BE2C (cell line): ENCODE data around the gene MASP1.

Source experiments
- DNase-seq: peaks from one replicate; pipeline ENCODE4 v3.0.0-alpha.2; 2020
- H3K27me3 ChIP-seq: fragments of 250-450 bp; sonication (Bioruptor Pico); 2 replicates; pipeline ENCODE4 v1.5.1; 2020; ENCODE audit warnings: mild to moderate bottlenecking
- H3K36me3 ChIP-seq: fragments of 250-450 bp; sonication (Bioruptor Pico); 2 replicates; pipeline ENCODE4 v1.5.1; 2020; ENCODE audit warnings: mild to moderate bottlenecking
- H3K4me1 ChIP-seq: fragments of 250-450 bp; sonication (Bioruptor Pico); 2 replicates; pipeline ENCODE4 v1.5.1; 2020
- H3K4me3 ChIP-seq: 2 replicates; pipeline ENCODE4 v1.5.1; 2011; ENCODE audit warnings: low read depth, low read length
- H3K9me3 ChIP-seq: fragments of 250-450 bp; sonication (Bioruptor Pico); 2 replicates; pipeline ENCODE4 v1.5.1; 2020
- TF ChIP-seq, protein P1 (sequence below): IDR thresholded peaks from 2 replicates; pipeline ENCODE4 v1.5.1; 2012; ENCODE audit warnings: mild to moderate bottlenecking, low read depth, low read length

Gene MASP1

DNA sequence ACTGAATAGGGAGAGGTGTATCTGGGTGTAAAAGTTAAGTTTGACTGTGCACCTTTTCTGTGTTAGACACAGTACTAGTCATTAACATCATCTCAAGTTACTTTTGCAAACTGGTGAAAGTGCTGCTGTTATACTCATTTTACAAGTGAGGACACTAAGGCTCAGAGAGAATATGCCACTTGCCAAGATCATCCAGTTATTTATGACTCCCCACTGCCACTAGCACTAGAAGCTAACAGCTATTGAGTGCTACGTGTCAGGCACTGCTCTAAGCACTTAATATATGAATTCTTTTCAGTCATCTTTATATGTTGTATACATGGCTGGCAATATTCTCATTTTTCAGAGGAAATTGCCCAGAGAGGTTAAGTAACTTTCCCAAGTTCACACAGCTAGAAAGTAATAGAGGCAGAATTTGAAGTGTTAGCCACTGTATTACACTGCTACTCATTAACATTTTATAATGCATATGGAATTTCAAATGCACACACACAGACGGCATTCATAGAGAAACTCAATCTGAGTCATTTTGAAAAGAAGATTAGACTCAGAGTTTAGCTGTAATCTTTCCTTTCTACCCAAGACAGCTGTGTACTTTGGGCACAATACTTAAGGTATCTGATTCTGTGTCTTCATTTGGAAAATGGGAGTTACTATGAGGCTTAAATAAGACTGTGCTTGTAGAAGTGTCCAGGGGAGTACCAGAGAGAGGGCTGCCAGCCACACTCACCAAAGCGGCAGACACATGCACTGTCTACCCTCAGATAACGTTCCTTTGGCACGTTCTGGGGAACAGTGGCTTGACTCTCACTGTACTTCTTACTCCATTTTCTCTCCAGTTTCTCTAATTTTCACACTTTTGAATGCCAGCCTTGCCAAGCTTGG is 1.3 kb upstream of the MASP1 start:
- no peak overlapping the region for H3K4me3 ChIP-seq
- DNase-seq = no peak
- TF ChIP-seq, protein P1, sequence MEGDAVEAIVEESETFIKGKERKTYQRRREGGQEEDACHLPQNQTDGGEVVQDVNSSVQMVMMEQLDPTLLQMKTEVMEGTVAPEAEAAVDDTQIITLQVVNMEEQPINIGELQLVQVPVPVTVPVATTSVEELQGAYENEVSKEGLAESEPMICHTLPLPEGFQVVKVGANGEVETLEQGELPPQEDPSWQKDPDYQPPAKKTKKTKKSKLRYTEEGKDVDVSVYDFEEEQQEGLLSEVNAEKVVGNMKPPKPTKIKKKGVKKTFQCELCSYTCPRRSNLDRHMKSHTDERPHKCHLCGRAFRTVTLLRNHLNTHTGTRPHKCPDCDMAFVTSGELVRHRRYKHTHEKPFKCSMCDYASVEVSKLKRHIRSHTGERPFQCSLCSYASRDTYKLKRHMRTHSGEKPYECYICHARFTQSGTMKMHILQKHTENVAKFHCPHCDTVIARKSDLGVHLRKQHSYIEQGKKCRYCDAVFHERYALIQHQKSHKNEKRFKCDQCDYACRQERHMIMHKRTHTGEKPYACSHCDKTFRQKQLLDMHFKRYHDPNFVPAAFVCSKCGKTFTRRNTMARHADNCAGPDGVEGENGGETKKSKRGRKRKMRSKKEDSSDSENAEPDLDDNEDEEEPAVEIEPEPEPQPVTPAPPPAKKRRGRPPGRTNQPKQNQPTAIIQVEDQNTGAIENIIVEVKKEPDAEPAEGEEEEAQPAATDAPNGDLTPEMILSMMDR = no peak
- H3K27me3 ChIP-seq = peaks cover 27% of the 10 kb centered on the region
- H3K36me3 ChIP-seq = no peaks in the 10 kb centered on the region
- H3K4me1 ChIP-seq = no peaks in the 10 kb centered on the region
- H3K9me3 ChIP-seq = no peaks in the 10 kb centered on the region

DNA sequence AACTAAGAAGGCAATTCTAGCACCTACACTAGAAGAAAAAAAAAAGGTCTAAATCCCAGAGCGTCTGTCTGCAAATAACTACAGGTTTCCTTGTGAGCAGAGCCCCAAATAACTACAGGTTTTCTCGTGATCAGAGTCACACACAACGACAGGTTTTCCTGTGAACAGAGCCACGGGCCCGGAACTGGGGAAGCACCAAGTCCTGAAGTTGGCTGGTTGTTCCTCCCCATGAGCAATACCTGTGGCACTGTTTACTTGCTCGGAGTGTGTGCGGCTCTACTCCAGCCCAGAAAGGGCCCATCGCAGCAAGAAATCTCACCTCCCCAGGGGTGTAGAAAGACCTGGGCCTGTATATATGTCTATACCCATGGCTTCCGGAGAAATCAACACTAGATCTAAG is 644 bp upstream of the MASP1 start:
- Histone ChIP-seq H3K27me3 (peaks cover 27% of the 10 kb centered on the region), H3K9me3 (no peaks in the 10 kb centered on the region), H3K36me3 (no peaks in the 10 kb centered on the region), H3K4me1 (no peaks in the 10 kb centered on the region), H3K4me3 (no peak overlapping the region)
- no peak for DNase-seq
- TF ChIP-seq, protein P1 = no peak

DNA sequence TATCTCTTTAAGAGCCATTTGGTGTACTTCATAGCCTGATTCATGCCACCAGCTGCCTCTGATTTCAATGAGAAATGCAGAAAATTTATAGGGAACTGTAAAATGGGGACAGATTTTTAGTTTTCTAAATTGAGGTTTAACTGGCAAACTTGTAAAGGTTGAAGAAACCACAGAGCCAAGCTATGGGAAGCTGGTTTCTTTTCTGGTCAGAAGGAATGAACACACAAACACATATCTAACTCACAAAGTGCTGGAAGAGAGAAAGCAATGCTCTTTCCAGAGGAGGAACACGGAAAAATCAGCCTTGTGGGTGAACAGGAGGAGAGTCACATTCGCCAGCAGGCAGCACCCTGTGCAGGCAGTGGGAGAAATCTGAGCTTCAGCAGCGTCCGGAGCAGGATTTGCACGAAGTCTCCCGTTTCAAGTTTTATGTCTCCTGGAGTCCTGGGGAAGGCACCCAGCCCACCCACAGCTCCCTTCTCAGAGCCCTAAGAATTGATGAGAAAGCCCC is 481 bp downstream of the MASP1 start:
- H3K9me3 ChIP-seq = no peaks in the 10 kb centered on the region

DNA sequence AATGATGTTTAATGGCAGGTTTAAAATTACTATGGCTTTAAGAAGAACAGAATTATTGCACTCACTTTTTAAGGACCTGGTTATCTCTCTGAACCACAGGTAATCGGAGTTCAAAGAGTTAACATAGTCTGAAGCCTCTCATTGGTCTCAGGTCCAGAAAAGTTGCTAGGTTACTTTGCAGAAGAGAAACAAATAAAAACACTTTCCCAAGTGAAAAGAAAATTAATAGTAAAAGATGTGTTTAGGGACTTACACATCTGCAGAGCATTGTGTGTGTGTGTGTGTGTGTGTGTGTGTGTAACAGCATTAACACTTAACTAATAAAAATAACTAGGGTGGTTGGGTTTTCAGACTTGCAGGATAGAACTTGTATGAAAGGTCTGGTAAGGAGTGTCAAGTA is 1.0 kb downstream of the MASP1 start:
- no peaks in the 10 kb centered on the region for H3K36me3 ChIP-seq
- no peaks in the 10 kb centered on the region for H3K9me3 ChIP-seq
- no peak for DNase-seq
- H3K4me3 ChIP-seq = no peak overlapping the region
- TF ChIP-seq, protein P1 = no peak
- no peaks in the 10 kb centered on the region for H3K4me1 ChIP-seq
- peaks cover 30% of the 10 kb centered on the region for H3K27me3 ChIP-seq

More for the DNA sequence above, 481 bp downstream of the MASP1 start:
- Histone ChIP-seq H3K27me3 (peaks cover 27% of the 10 kb centered on the region), H3K4me3 (no peak overlapping the region), H3K4me1 (no peaks in the 10 kb centered on the region), H3K36me3 (no peaks in the 10 kb centered on the region)
- TF ChIP-seq, protein P1 = no peak
- DNase-seq = no peak

DNA sequence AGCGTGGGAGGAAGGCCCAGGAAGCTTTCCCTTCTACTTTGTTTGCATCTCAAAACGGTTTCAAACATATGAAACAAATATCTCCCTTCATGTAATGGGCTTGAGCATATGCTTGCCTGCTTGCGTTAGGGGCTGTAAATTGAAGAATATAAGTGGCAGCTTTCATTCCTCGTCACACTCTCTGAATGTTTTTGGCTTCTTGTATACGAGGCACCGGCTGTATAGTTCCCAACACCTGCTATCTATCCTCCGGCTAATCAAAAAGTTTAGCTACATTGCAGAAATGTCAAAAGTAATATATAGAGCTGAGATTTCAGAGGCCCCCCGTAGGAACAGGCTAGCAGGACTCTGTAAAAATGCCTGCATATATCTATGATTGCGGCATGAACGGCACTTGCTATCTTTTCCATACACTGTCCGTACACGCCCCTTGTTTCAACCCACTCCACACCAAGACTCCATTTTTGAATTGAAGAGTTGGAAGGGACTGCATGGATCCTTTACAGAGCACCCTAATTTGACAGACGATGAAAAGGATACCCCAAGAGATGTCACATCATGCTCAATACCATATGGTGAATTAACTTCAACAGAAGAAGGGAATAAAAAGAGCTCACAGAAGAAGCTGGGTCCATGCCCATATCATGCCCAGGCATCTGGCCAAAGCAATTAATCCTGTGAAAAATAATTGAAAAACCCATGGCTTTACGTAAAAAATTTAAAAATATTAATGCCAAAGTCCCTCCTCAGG is 2.5 kb downstream of the MASP1 start:
- peaks cover 31% of the 10 kb centered on the region for H3K27me3 ChIP-seq
- no peaks in the 10 kb centered on the region for H3K36me3 ChIP-seq
- H3K4me3 ChIP-seq = no peak overlapping the region
- no peak for DNase-seq
- no peaks in the 10 kb centered on the region for H3K9me3 ChIP-seq
- TF ChIP-seq, protein P1 = no peak
- no peaks in the 10 kb centered on the region for H3K4me1 ChIP-seq
